Measurements from ENCODE around the gene PLIN5. TPM values are rescaled to one million over a fixed set of nuclear protein-coding genes. Genes with fewer than 3 reads are reported as not detected.
"Not testable (repeated sequence)": the region's sequence is repeated elsewhere in the genome, so short reads cannot be mapped to it uniquely, and the experiment has no call there.

Gene PLIN5
- total RNA-seq, 2 experiments from 2014 or later = 0.17 to 0.31 TPM

DNA sequence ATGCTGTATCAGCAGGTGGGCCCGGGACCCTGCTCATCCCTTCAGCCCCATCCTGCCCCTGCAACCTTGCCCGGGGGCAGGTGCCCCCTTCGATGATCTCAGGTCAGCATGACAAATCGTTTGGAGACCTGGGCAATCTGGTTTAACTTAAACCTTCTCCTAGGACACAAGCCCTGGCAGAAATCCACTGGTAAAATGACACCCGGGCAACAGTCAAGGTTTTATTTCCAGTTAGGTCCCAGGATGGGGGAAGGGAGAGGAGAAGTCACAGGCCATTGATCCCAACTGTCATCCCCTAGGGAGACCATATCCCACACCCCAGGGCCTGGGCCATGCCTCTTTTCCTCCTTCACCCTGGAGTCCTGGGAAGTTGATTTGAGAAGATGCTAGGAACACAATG lies 1.8 kb upstream of the PLIN5 start:
- ChIA-PET POLR2A (no interaction called here), CTCF (interaction anchor here (1.4 to 4.5 kb wide), 2 partner anchors 11 to 13 kb away, joined by 3 to 33 read pairs; no protein-coding TSS in a partner anchor)
- Mint-ChIP-seq H3K27ac (no peak overlapping the region), H3K36me3 (peaks cover 2% of the 10 kb centered on the region), H3K27me3 (peaks cover 13% of the 10 kb centered on the region), H3K9me3 (peaks cover 3% of the 10 kb centered on the region), H3K4me3 (no peak overlapping the region), H3K4me1 (ENCODE audit: low read depth) (peaks cover 18% of the 10 kb centered on the region)
- intact Hi-C loops (cut with micrococcal nuclease) = no loop called here
- DNase-seq = no peak

DNA sequence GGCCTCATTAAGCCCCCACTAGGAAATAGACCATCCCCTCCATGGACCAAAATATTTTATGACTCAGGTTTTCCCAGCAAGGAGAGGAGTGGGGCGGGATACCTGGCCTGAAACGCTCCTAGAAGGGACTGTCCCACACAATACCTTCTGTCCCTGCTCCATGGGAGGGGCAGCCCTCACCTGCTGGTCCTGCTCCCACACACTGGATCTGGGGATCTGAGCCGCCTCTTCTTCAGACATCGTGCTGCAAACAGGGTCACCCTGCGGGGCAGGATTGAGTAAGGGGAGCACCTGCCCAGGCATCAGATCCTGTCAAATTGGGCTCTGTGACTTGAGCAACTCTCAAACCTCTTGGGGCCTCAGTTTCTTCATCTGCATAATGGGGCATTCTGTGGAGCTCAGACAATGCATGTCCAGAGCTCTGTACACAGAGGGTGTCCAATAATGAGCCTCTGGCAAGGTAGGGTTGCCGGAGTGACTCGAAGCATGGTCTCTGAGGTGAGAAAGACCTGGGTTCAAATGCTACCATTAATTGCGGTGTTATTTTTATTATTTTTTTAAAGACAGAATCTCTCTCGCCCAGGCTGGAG lies 1.1 kb downstream of the PLIN5 start:
- Mint-ChIP-seq H3K36me3 (no peaks in the 10 kb centered on the region), H3K27ac (no peak overlapping the region), H3K9me3 (no peaks in the 10 kb centered on the region), H3K27me3 (peaks cover 13% of the 10 kb centered on the region), H3K4me1 (ENCODE audit: low read depth) (peaks cover 3% of the 10 kb centered on the region), H3K4me3 (no peak overlapping the region)
- no peak for DNase-seq
- POLR2A ChIA-PET = interaction anchor here (0.7 kb wide), 1 partner anchor 1679 kb away, joined by 3 read pairs; no protein-coding TSS in a partner anchor
- CTCF ChIA-PET = interaction anchor here (1.5 to 4.5 kb wide), 2 partner anchors 8 to 11 kb away, joined by 6 to 33 read pairs; no protein-coding TSS in a partner anchor
- intact Hi-C loops (cut with micrococcal nuclease) = no loop called here

DNA sequence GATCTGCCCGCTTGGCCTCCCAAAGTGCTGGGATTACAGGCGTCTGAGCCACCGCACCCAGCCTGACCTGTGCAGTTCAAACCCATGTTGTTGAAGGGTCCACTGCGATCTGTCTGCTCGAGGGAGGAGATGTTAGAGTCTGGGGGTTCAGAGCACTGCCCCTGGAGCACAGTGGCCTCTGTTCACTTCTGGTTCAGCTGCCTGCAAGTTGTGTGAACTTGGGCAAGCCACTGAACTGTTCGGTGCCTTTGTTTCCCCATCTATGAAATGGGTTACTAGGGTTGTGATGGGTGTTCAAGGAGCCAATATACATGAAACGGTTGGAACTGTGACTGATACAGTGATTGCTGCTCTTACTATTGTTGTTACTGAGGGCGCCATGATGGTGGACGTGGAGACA lies 1.7 kb downstream of the PLIN5 start:
- CTCF ChIA-PET = interaction anchor here (4.5 kb wide), 1 partner anchor 7 kb away, joined by 33 read pairs; no protein-coding TSS in a partner anchor
- H3K27ac Mint-ChIP-seq = no peak overlapping the region
- H3K4me1 Mint-ChIP-seq (ENCODE audit: low read depth) = peaks cover 2% of the 10 kb centered on the region
- no peaks in the 10 kb centered on the region for H3K36me3 Mint-ChIP-seq
- no peak for DNase-seq
- no peak overlapping the region for H3K4me3 Mint-ChIP-seq
- intact Hi-C loops (cut with micrococcal nuclease) = no loop called here
- H3K27me3 Mint-ChIP-seq = peaks cover 15% of the 10 kb centered on the region
- H3K9me3 Mint-ChIP-seq = no peaks in the 10 kb centered on the region
- POLR2A ChIA-PET = no interaction called here

DNA sequence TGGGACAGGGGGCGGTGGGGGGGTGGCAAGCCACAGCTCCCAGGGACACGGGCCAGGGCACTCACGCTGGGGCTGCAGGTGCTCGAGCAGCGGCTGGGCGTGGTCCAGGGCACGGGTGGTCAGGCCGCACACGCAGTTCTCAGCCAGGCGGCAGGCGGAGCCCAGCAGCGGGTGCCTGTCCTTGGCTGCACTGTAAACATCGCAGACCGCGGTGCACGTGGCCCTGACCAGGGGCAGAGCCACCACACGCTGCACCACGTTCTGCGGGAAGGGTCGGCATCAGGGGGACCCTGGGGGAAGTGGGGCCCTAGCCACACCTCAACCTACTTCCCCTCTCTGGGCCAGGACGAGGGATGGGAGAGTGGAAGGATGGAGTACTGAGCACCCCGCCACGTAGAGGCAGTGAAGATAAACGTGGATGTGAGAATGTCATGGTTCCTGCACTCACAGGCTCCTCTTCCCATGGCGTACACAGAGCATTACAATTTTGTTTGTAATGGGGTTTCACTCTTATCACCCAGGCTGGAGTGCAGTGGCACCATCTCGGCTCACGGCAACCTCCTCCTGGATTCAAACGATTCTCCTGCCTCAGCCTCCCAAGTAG lies 3.4 kb downstream of the PLIN5 start:
- CTCF ChIA-PET = no interaction called here

DNA sequence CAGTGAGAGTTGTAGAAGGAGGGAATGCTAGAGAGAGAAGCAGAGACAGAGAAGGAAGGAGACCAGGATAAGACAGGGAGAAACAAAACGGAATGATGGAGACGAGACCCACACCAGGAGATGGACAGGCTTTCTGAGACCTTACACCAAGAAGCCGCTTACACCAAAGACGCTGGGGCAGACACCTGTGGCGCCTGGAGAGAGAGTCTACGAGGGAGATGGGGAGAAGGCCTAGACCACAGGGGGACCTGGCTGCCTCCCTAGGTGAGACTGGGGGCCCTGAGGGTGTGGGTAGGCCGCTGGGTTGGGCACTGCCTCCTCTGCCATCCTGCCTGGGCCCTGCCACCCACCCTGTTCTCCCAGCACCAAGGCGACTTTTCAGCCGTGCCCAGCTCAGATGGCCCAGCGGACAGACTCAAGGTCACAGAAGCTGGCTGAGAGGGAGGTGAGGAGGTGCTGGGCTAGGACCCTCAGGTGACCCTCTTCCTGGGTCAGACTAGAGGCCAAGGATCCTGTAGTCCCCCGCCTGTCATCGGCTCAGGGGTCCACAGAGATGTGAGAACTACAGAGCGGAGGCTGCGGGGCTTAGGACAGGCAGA lies 5.0 kb downstream of the PLIN5 start:
- DNase-seq = no peak
- Mint-ChIP-seq H3K4me3 (no peak overlapping the region), H3K27me3 (peaks cover 14% of the 10 kb centered on the region), H3K4me1 (ENCODE audit: low read depth) (no peaks in the 10 kb centered on the region), H3K27ac (no peak overlapping the region), H3K36me3 (no peaks in the 10 kb centered on the region), H3K9me3 (no peaks in the 10 kb centered on the region)
- intact Hi-C loops (cut with micrococcal nuclease) = loop anchor here (10.0 kb wide), 1 partner anchor 265 kb away; no protein-coding TSS in a partner anchor
- ChIA-PET POLR2A (no interaction called here), CTCF (no interaction called here)

More for the DNA sequence above, 3.4 kb downstream of the PLIN5 start:
- Mint-ChIP-seq H3K4me1 (ENCODE audit: low read depth) (peaks cover 2% of the 10 kb centered on the region), H3K27ac (no peak overlapping the region), H3K9me3 (no peaks in the 10 kb centered on the region), H3K27me3 (peaks cover 15% of the 10 kb centered on the region), H3K36me3 (no peaks in the 10 kb centered on the region), H3K4me3 (no peak overlapping the region)
- intact Hi-C loops (cut with micrococcal nuclease) = no loop called here
- POLR2A ChIA-PET = no interaction called here
- DNase-seq = no peak

DNA sequence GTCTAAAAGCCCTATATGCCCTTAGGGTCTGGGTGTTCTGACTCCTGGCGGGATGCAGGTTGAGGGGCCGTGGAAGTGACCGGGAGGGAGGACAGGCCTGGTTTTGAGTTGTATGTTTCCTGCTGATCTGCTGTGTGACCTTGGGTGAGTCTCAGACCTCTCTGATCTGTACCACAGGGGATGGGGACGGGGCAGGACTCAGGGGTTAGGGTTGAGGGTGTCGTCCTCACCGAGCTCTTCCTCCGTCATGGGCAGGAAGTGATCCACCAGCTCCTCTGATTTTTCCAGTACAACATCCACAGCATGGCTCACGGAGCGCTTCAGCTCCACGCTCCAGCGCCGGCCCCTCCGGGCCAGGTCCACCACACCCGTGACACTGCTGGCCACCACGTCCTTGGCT lies 6.2 kb downstream of the PLIN5 start:
- DNase-seq = no peak
- no peaks in the 10 kb centered on the region for H3K36me3 Mint-ChIP-seq
- ChIA-PET CTCF (no interaction called here), POLR2A (no interaction called here)
- H3K4me1 Mint-ChIP-seq (ENCODE audit: low read depth) = no peaks in the 10 kb centered on the region
- H3K27ac Mint-ChIP-seq = no peak overlapping the region
- no peaks in the 10 kb centered on the region for H3K9me3 Mint-ChIP-seq
- no peak overlapping the region for H3K4me3 Mint-ChIP-seq
- peaks cover 9% of the 10 kb centered on the region for H3K27me3 Mint-ChIP-seq
- intact Hi-C loops (cut with micrococcal nuclease) = loop anchor here (10.0 kb wide), 1 partner anchor 264 kb away; no protein-coding TSS in a partner anchor

DNA sequence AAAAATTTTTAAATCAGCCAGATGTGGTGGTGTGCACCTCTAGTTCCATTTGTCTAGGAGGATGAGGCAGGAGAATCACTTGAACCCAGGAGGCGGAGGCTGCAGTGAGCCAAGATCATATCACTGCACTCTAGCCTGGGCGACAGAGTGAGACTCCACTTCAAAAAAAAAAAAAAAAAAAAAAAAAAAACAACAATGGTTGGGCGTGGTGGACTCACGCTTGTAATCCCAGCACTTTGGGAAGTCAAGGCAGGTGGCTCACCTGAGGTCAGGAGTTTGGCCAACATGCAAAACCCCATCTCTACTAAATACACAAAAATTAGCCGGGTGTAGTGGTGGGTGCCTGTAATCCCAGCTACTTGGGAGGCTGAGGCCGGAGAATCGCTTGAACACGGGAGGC lies 7.6 kb downstream of the PLIN5 start:
- H3K9me3 Mint-ChIP-seq; H3K36me3 Mint-ChIP-seq; H3K27ac Mint-ChIP-seq; DNase-seq; H3K27me3 Mint-ChIP-seq; CTCF ChIA-PET; H3K4me1 Mint-ChIP-seq (ENCODE audit: low read depth); POLR2A ChIA-PET; H3K4me3 Mint-ChIP-seq: not testable (repeated sequence)
- intact Hi-C loops (cut with micrococcal nuclease) = loop anchor here (10.0 kb wide), 1 partner anchor 263 kb away; no protein-coding TSS in a partner anchor

DNA sequence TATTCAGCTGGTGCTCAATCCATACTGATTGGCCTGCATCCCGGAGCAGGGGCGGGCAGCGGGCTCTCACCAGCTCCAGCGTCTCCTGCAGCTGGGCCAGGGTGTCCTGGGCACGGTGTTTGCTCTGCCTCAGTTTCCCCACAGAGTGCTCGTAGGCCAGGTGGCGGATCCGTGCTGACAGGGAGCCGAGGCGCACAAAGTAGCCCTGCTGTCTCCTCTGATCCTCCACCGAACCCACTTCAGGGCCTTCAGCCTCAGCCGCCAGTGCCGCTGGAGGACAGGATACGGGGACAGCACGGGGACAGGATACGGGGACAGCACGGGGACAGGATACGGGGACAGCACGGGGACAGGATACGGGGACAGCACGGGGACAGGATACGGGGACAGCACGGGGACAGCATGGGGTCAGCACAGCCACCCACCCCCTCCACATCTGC lies 9.4 kb downstream of the PLIN5 start:
- Mint-ChIP-seq H3K27ac (no peak overlapping the region), H3K27me3 (peaks cover 7% of the 10 kb centered on the region), H3K36me3 (no peaks in the 10 kb centered on the region), H3K4me1 (ENCODE audit: low read depth) (no peaks in the 10 kb centered on the region), H3K4me3 (no peak overlapping the region), H3K9me3 (no peaks in the 10 kb centered on the region)
- POLR2A ChIA-PET = no interaction called here
- CTCF ChIA-PET = interaction anchor here (0.6 to 3.3 kb wide), 20 partner anchors 10 to 291 kb away, joined by 3 to 33 read pairs (median 4); partner anchors contain the start of genes MPND, PLIN5 and YJU2
- intact Hi-C loops (cut with micrococcal nuclease) = loop anchor here (10.0 kb wide), 1 partner anchor 261 kb away; no protein-coding TSS in a partner anchor
- no peak for DNase-seq

DNA sequence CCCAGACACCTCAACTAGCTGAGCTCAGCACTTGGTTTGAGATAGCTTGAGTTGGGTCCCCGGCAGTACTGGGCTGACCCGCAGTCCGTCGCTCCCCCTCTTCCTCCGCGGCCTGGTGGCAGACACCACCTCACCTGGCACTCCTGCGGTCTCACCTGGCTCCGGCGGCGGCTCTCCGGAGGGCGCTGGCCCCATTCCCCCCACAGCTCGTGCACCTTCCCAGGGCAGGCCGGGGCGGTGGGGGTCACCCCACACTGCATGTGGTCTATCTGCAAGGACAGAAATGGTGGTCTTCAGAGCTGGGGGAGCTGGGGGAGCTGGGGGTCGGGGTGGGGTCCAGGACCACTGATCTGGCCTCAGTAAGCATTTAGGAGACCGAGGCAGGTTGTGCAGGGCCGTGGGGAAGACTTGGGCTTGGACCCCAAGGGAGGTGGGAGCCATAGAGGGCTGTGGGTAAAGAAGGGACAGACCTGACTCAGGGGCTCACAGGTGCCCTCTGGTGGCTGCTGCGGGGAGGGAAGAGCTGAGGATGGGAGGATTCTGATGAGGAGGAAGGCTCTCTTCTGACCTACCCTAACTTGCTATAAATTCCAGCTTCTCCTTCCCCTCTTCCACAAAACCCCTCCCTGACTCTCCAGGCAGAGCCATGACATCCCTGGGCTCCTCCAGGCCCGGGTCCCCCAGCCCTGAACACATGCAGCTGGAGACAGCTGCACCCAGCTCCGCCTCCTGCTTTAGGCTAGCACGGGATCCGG lies 10.0 kb downstream of the PLIN5 start:
- POLR2A ChIA-PET = no interaction called here
- Mint-ChIP-seq H3K27me3 (peaks cover 7% of the 10 kb centered on the region), H3K4me1 (ENCODE audit: low read depth) (no peaks in the 10 kb centered on the region), H3K4me3 (no peak overlapping the region), H3K9me3 (no peaks in the 10 kb centered on the region), H3K27ac (no peak overlapping the region), H3K36me3 (no peaks in the 10 kb centered on the region)
- peak; percentile 80 for DNase-seq
- intact Hi-C loops (cut with micrococcal nuclease) = loop anchor here (10.0 kb wide), 1 partner anchor 260 kb away; no protein-coding TSS in a partner anchor
- CTCF ChIA-PET = interaction anchor here (0.6 to 3.3 kb wide), 25 partner anchors 10 to 291 kb away, joined by 3 to 33 read pairs (median 4); partner anchors contain the start of genes MPND, PLIN5 and YJU2

DNA sequence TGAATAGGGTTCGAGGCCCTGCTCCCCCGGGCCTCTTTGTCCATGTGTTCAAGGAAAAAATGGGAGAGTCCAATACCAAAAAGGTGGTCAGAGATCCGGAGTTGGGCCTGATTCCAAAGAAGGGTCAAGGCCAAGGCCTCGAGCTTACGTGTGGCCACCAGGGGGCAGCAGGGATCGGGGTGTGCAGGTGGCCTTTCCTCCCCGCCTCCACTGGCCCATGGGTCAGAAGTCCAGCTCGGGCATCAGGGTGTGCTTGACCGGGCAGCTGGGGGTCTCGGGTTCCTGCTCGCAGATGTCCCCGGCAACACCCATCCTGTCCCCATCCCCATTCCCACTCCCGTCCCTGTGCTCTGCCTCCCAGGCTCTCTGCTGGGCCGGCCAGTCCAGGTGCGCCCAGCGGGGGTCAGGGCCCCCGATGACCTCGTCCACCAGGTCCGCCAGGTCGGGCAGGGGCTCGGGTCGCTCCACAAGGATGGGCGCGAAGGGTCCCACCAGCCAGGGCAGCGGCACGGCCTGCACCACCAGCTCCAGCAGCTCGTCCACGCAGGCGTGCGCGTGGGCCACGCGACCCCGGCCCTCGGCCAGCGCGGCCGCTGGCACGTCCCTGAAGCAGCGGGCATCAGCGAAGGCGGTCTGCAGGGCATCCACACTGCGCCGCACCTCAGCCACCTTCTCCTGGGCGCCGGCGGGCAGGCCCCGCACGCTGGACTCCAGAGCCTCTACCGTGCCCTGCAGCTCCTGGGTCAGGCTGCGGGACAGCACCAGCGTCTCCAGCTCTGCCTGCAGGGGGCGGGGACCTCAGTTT lies 11.5 kb downstream of the PLIN5 start:
- H3K27me3 Mint-ChIP-seq = peaks cover 7% of the 10 kb centered on the region
- DNase-seq = peak; percentile 41
- H3K36me3 Mint-ChIP-seq = no peaks in the 10 kb centered on the region
- ChIA-PET CTCF (interaction anchor here (0.6 to 3.3 kb wide), 15 partner anchors 9 to 257 kb away, joined by 3 to 17 read pairs (median 4); partner anchors contain the start of genes LRG1 and PLIN5), POLR2A (no interaction called here)
- no peak overlapping the region for H3K27ac Mint-ChIP-seq
- no peaks in the 10 kb centered on the region for H3K9me3 Mint-ChIP-seq
- no peaks in the 10 kb centered on the region for H3K4me1 Mint-ChIP-seq (ENCODE audit: low read depth)
- no peak overlapping the region for H3K4me3 Mint-ChIP-seq
- intact Hi-C loops (cut with micrococcal nuclease) = loop anchor here (10.0 kb wide), 1 partner anchor 259 kb away; no protein-coding TSS in a partner anchor
